ENCODE results near the gene CNN3. TPM values are rescaled to one million over a fixed set of nuclear protein-coding genes. Genes with fewer than 3 reads are reported as not detected.

The CNN3 gene
- polyA plus RNA-seq, 2 of the 4 experiments (the other 2 are of a cell fraction) = 61.6 to 83.4 TPM

DNA sequence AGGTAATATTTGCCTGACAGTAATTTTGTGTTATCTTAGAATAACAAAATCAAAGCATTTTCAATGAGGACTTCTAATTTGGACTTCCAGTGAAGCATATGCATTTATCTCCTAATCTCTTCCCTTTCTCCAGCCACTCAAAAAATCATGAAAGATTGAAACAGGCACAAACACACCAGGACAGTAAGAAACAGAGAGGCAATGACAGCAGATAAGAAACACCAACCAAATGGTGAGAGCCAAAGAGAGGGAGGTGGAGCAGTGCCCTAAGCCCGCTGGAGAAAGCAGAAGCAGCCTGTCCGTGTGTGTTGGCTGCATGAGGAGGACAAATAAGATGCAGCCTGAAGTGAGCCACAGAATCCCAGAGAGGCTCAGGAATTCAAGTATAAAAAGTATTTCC, 67.7 kb downstream of the CNN3 start:
- CTCF ChIA-PET = interaction anchor here (1.4 kb wide), 1 partner anchor 182 kb away, joined by 9 read pairs; no protein-coding TSS in a partner anchor
- no peak overlapping the region for H3K4me2 ChIP-seq
- no peak overlapping the region for H3K4me3 ChIP-seq
- ATAC-seq = no peak
- POLR2A ChIA-PET = no interaction called here
- H3K4me1 ChIP-seq = peaks cover 32% of the 10 kb centered on the region
- DNase-seq (ENCODE audit: low read depth in 1 of 2, low spot score in 1 of 2) = no peak
- peak overlapping the region in 1 of 2 experiments; percentile 43; a peak in 2 of 6 replicates for H3K27ac ChIP-seq
- no peak for FAIRE-seq
- WGBS (ENCODE audit: missing lambda C conversion rate) = 92% methylated on average over 2 of the region's 2 CpGs
- TF ChIP-seq KDM5A (IDR thresholded peaks at IDR 0.05) = no peak
- TF ChIP-seq HOXA7 (CRISPR knock-in tag; IDR thresholded peaks at IDR 0.05) = no peak
- TF ChIP-seq, protein P1, sequence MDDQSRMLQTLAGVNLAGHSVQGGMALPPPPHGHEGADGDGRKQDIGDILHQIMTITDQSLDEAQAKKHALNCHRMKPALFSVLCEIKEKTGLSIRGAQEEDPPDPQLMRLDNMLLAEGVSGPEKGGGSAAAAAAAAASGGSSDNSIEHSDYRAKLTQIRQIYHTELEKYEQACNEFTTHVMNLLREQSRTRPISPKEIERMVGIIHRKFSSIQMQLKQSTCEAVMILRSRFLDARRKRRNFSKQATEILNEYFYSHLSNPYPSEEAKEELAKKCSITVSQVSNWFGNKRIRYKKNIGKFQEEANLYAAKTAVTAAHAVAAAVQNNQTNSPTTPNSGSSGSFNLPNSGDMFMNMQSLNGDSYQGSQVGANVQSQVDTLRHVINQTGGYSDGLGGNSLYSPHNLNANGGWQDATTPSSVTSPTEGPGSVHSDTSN (IDR thresholded peaks at IDR 0.05) = no peak
- TF ChIP-seq, protein P2, sequence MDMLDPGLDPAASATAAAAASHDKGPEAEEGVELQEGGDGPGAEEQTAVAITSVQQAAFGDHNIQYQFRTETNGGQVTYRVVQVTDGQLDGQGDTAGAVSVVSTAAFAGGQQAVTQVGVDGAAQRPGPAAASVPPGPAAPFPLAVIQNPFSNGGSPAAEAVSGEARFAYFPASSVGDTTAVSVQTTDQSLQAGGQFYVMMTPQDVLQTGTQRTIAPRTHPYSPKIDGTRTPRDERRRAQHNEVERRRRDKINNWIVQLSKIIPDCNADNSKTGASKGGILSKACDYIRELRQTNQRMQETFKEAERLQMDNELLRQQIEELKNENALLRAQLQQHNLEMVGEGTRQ (IDR thresholded peaks at IDR 0.05) = no peak
- TF ChIP-seq KDM1A (IDR thresholded peaks at IDR 0.05; ENCODE audit: low read depth) = no peak
- no peak for TF ChIP-seq FOXS1 (CRISPR knock-in tag; IDR thresholded peaks at IDR 0.05)
- TF ChIP-seq, protein P3, sequence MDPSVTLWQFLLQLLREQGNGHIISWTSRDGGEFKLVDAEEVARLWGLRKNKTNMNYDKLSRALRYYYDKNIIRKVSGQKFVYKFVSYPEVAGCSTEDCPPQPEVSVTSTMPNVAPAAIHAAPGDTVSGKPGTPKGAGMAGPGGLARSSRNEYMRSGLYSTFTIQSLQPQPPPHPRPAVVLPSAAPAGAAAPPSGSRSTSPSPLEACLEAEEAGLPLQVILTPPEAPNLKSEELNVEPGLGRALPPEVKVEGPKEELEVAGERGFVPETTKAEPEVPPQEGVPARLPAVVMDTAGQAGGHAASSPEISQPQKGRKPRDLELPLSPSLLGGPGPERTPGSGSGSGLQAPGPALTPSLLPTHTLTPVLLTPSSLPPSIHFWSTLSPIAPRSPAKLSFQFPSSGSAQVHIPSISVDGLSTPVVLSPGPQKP (IDR thresholded peaks at IDR 0.05; ENCODE audit: low read depth, low read length) = no peak
- TF ChIP-seq PHF8 (IDR thresholded peaks at IDR 0.05; ENCODE audit: borderline replicate concordance, low read depth) = no peak
- TF ChIP-seq ZNF302 (CRISPR knock-in tag; IDR thresholded peaks at IDR 0.05) = no peak
- no peak for TF ChIP-seq RAD21 (conservative IDR thresholded peaks at IDR 0.05 in 1 of 2, IDR thresholded peaks at IDR 0.05 in 1 of 2)
- TF ChIP-seq MAFK (IDR thresholded peaks at IDR 0.05; ENCODE audit: partially characterized antibody) = no peak
- TF ChIP-seq BHLHE40 (IDR thresholded peaks at IDR 0.05; ENCODE audit: low read depth, low read length) = no peak
- H3K9me3 ChIP-seq = no peaks in the 10 kb centered on the region

DNA sequence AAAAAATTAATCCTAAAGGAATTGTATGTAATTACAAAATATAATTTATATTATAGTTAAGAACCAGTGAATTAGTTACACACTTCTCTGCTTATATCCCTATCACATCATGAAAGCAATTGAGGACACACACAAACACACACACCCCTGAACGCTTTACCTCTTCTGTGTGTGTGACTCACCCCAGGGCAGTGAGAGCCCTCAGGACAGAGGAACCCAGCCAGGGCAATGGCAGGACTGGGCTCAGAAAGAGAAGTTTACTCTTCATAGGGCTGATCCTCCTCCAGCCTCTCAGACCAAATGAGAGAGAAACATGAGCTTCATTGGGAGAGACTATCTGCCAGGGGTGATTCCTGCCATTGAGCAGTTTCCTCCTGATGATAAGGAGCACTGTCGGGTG, 68.6 kb downstream of the CNN3 start:
- no peak overlapping the region for H3K4me2 ChIP-seq
- WGBS (ENCODE audit: missing lambda C conversion rate) = 35% methylated on average over 2 of the region's 2 CpGs
- peaks cover 26% of the 10 kb centered on the region for H3K4me1 ChIP-seq
- ATAC-seq = no peak
- no peak overlapping the region for H3K4me3 ChIP-seq
- no peak for DNase-seq (ENCODE audit: low read depth in 1 of 2, low spot score in 1 of 2)
- ChIA-PET CTCF (interaction anchor here (7.6 to 9.6 kb wide), 2 partner anchors 182 to 189 kb away, joined by 130 to 149 read pairs; no protein-coding TSS in a partner anchor), POLR2A (no interaction called here)
- TF ChIP-seq POLR2A (IDR thresholded peaks at IDR 0.05; ENCODE audit: low read length) (no peak), MAZ (IDR thresholded peaks at IDR 0.05; ENCODE audit: borderline replicate concordance, low read depth, low read length) (no peak), FOSL2 (IDR thresholded peaks at IDR 0.05) (no peak), FOSL2 (CRISPR knock-in tag; IDR thresholded peaks at IDR 0.05) (no peak), KDM1A (IDR thresholded peaks at IDR 0.05; ENCODE audit: low read depth) (no peak), MAFK (IDR thresholded peaks at IDR 0.05; ENCODE audit: partially characterized antibody) (no peak), HOXB5 (CRISPR knock-in tag; IDR thresholded peaks at IDR 0.05) (no peak), RFX5 (IDR thresholded peaks at IDR 0.05) (no peak), CEBPB (IDR thresholded peaks at IDR 0.05) (no peak), SMC3 (IDR thresholded peaks at IDR 0.05) (no peak), RAD21 (conservative IDR thresholded peaks at IDR 0.05 in 1 of 2, IDR thresholded peaks at IDR 0.05 in 1 of 2) (no peak), NPAS2 (CRISPR knock-in tag; IDR thresholded peaks at IDR 0.05; ENCODE audit: borderline replicate concordance) (no peak), EHF (CRISPR knock-in tag; IDR thresholded peaks at IDR 0.05) (no peak), EP300 (IDR thresholded peaks at IDR 0.05) (no peak)
- TF ChIP-seq, protein P4, sequence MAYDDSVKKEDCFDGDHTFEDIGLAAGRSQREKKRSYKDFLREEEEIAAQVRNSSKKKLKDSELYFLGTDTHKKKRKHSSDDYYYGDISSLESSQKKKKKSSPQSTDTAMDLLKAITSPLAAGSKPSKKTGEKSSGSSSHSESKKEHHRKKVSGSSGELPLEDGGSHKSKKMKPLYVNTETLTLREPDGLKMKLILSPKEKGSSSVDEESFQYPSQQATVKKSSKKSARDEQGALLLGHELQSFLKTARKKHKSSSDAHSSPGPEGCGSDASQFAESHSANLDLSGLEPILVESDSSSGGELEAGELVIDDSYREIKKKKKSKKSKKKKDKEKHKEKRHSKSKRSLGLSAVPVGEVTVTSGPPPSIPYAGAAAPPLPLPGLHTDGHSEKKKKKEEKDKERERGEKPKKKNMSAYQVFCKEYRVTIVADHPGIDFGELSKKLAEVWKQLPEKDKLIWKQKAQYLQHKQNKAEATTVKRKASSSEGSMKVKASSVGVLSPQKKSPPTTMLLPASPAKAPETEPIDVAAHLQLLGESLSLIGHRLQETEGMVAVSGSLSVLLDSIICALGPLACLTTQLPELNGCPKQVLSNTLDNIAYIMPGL (CRISPR knock-in tag; IDR thresholded peaks at IDR 0.05; ENCODE audit: borderline replicate concordance) = no peak
- TF ChIP-seq, protein P1 (IDR thresholded peaks at IDR 0.05) = no peak
- TF ChIP-seq, protein P3 (IDR thresholded peaks at IDR 0.05; ENCODE audit: low read depth, low read length) = no peak
- TF ChIP-seq, protein P5, sequence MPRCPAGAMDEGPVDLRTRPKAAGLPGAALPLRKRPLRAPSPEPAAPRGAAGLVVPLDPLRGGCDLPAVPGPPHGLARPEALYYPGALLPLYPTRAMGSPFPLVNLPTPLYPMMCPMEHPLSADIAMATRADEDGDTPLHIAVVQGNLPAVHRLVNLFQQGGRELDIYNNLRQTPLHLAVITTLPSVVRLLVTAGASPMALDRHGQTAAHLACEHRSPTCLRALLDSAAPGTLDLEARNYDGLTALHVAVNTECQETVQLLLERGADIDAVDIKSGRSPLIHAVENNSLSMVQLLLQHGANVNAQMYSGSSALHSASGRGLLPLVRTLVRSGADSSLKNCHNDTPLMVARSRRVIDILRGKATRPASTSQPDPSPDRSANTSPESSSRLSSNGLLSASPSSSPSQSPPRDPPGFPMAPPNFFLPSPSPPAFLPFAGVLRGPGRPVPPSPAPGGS (IDR thresholded peaks at IDR 0.05) = no peak
- TF ChIP-seq, protein P6, sequence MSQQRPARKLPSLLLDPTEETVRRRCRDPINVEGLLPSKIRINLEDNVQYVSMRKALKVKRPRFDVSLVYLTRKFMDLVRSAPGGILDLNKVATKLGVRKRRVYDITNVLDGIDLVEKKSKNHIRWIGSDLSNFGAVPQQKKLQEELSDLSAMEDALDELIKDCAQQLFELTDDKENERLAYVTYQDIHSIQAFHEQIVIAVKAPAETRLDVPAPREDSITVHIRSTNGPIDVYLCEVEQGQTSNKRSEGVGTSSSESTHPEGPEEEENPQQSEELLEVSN (IDR thresholded peaks at IDR 0.05; ENCODE audit: borderline replicate concordance, low read depth) = no peak
- H3K9me3 ChIP-seq = no peaks in the 10 kb centered on the region
- H3K27ac ChIP-seq = peak overlapping the region in 1 of 2 experiments; percentile 59; a peak in 1 of 6 replicates
- FAIRE-seq = no peak

Data from A549 (cell line).